ENCODE measurements around the gene FRMD4A.
"Not testable (repeated sequence)": the region's sequence is repeated elsewhere in the genome, so short reads cannot be mapped to it uniquely, and the experiment has no call there.

- not testable (repeated sequence) for TF ChIP-seq EZH2 (IDR thresholded peaks at IDR 0.05; ENCODE audit: borderline replicate concordance, low read depth, low read length, severe bottlenecking)
- TF ChIP-seq, protein P1, sequence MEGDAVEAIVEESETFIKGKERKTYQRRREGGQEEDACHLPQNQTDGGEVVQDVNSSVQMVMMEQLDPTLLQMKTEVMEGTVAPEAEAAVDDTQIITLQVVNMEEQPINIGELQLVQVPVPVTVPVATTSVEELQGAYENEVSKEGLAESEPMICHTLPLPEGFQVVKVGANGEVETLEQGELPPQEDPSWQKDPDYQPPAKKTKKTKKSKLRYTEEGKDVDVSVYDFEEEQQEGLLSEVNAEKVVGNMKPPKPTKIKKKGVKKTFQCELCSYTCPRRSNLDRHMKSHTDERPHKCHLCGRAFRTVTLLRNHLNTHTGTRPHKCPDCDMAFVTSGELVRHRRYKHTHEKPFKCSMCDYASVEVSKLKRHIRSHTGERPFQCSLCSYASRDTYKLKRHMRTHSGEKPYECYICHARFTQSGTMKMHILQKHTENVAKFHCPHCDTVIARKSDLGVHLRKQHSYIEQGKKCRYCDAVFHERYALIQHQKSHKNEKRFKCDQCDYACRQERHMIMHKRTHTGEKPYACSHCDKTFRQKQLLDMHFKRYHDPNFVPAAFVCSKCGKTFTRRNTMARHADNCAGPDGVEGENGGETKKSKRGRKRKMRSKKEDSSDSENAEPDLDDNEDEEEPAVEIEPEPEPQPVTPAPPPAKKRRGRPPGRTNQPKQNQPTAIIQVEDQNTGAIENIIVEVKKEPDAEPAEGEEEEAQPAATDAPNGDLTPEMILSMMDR (IDR thresholded peaks at IDR 0.05; ENCODE audit: borderline replicate concordance, extremely low read depth, low read length, poor library complexity, severe bottlenecking): not testable (repeated sequence)
These were observed 376.5 kb downstream of the FRMD4A start for GRCh38 chr10:13954195-13954594.
